Measurements from ENCODE around the gene RSPH3.

DNA sequence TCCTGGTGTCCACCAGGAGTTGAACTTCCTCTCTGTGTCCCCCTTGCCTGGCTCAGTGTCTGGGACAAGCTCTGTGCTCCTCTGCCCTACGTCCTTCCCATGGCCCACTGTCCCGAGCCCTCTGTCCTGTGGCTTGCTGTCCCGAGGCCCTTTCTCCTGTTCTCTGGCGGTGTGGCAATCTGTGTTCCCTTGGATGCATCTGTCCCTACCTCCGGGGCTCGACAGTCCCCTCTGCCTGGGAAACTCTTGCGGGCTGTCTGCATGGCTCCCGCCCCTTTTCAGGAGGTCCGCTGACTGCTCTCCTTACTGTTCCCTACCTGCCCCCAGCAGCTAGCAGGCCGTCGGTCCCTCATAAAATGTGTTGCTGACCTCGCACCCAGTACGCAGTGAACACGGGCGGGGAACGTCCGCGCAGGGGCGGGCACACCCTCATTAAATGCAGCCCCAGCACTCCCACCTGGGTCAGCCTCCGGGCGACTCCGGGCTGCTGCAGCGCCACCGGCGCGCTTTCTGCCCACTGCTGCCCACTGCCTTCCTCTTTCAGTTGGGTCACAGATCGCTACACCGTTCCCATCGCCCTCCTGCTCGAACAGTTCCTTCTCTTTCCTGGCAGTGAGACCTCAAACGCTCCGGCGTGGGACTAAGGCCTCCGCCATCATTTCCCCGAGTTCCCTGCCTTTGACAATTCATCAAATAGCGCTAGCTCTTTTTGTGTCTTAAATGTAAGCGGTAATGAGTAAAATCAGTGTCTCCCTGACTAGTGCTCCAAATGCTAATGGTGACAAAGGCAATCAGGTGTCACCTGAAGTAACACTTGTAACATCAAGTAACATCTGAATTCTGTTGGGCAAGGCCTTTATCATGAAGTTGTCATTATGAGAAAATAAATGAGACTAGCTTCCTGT is 60.5 kb downstream of the RSPH3 start:
- TF ChIP-seq EP300 (IDR thresholded peaks at IDR 0.05; ENCODE audit: borderline replicate concordance in 1 of 2, control insufficient read depth in 1 of 2, low read depth in 2 of 2, low read length in 2 of 2), result no peak
- TF ChIP-seq, protein P1, sequence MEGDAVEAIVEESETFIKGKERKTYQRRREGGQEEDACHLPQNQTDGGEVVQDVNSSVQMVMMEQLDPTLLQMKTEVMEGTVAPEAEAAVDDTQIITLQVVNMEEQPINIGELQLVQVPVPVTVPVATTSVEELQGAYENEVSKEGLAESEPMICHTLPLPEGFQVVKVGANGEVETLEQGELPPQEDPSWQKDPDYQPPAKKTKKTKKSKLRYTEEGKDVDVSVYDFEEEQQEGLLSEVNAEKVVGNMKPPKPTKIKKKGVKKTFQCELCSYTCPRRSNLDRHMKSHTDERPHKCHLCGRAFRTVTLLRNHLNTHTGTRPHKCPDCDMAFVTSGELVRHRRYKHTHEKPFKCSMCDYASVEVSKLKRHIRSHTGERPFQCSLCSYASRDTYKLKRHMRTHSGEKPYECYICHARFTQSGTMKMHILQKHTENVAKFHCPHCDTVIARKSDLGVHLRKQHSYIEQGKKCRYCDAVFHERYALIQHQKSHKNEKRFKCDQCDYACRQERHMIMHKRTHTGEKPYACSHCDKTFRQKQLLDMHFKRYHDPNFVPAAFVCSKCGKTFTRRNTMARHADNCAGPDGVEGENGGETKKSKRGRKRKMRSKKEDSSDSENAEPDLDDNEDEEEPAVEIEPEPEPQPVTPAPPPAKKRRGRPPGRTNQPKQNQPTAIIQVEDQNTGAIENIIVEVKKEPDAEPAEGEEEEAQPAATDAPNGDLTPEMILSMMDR (IDR thresholded peaks at IDR 0.05 in 2 of 3, conservative IDR thresholded peaks at IDR 0.05 in 1 of 3; ENCODE audit: control insufficient read depth in 2 of 3, extremely low read depth in 1 of 3, insufficient read depth in 1 of 3, low read depth in 3 of 3, low read length in 3 of 3), result no peak
- TF ChIP-seq, protein P2, sequence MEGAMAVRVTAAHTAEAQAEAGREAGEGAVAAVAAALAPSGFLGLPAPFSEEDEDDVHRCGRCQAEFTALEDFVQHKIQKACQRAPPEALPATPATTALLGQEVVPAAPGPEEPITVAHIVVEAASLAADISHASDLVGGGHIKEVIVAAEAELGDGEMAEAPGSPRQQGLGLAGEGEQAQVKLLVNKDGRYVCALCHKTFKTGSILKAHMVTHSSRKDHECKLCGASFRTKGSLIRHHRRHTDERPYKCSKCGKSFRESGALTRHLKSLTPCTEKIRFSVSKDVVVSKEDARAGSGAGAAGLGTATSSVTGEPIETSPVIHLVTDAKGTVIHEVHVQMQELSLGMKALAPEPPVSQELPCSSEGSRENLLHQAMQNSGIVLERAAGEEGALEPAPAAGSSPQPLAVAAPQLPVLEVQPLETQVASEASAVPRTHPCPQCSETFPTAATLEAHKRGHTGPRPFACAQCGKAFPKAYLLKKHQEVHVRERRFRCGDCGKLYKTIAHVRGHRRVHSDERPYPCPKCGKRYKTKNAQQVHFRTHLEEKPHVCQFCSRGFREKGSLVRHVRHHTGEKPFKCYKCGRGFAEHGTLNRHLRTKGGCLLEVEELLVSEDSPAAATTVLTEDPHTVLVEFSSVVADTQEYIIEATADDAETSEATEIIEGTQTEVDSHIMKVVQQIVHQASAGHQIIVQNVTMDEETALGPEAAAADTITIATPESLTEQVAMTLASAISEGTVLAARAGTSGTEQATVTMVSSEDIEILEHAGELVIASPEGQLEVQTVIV (IDR thresholded peaks at IDR 0.05; ENCODE audit: borderline replicate concordance, partially characterized antibody), result no peak

Measured in GM12878 (cell line).